Measurements from ENCODE around the gene HMOX2. TPM values are rescaled to one million over a fixed set of nuclear protein-coding genes. Genes with fewer than 3 reads are reported as not detected.

The HMOX2 gene
- polyA plus RNA-seq, 1 donor (not counting 4 experiments of a cell fraction or from before 2014, with no cell fraction given), result 167 TPM

DNA sequence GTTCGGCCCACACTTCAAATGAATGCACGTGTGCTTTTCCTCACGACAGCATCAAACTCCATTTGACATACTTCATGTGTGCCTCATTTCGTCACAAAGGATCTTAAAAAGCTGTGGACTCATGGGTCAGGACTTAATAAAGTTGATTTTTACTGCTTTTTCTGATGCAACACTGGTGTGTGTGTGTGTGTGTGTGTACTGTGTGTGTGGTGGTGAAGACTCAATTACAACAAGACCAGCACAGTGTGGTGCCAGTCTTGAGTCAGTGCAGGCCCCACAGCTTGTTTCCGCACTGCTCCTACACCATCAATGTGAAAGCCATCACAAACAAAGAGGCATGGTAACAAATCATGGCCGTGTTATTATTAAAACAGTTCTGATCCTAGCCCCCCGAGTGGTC lies 44.7 kb downstream of the HMOX2 start:
- no peak overlapping the region for H3K4me3 ChIP-seq (ENCODE audit: control insufficient read depth in 2 of 3, extremely low read depth in 1 of 3, insufficient read depth in 2 of 3, low read depth in 1 of 3, low read length in 3 of 3)
- H3K27ac ChIP-seq (ENCODE audit: control insufficient read depth, insufficient read depth, low read length), result no peak overlapping the region
- dilution Hi-C loops (cut with MboI; ENCODE audit: extremely low pct_ligation_motif_present, low sequenced_read_pairs), result no loop called here
- no peak overlapping the region for H2AFZ ChIP-seq (ENCODE audit: control insufficient read depth, low read length)
- DNase-seq (ENCODE audit: low read depth, low spot score) (no peak), FAIRE-seq (no peak)
- H3K4me2 ChIP-seq (ENCODE audit: control insufficient read depth, extremely low read depth, insufficient read depth, low read depth, low read length), result no peak overlapping the region
- no peaks in the 10 kb centered on the region for H3K4me1 ChIP-seq (ENCODE audit: control insufficient read depth, extremely low read depth, insufficient read depth, low read length)
- peaks cover 72% of the 10 kb centered on the region for H3K79me2 ChIP-seq (ENCODE audit: control insufficient read depth, insufficient read depth, low read length)
- peaks cover 14% of the 10 kb centered on the region for H4K20me1 ChIP-seq (ENCODE audit: control insufficient read depth, extremely low read depth, insufficient read depth, low read length)
- H3K36me3 ChIP-seq (ENCODE audit: control insufficient read depth in 2 of 2, extremely low read depth in 1 of 2, insufficient read depth in 2 of 2, low read length in 2 of 2), result peaks cover 0 to 18% of the 10 kb centered on the region in 2 experiments
- no peak overlapping the region for H3K9ac ChIP-seq (ENCODE audit: control insufficient read depth, extremely low read depth, insufficient read depth, low read length)
- no peaks in the 10 kb centered on the region for H3K27me3 ChIP-seq (ENCODE audit: control insufficient read depth, extremely low read depth, insufficient read depth, low read length)
- H3K9me1 ChIP-seq (ENCODE audit: control insufficient read depth, extremely low read depth, insufficient read depth, low read length), result no peaks in the 10 kb centered on the region
- TF ChIP-seq CTCF (optimal IDR thresholded peaks at IDR 0.05 in 1 of 3, IDR thresholded peaks at IDR 0.05 in 1 of 3, conservative IDR thresholded peaks at IDR 0.05 in 1 of 3; ENCODE audit: extremely low read depth in 1 of 3, insufficient read depth in 2 of 3, low read length in 3 of 3) (no peak), EZH2 (IDR thresholded peaks at IDR 0.05; ENCODE audit: low read length) (no peak)
- no peaks in the 10 kb centered on the region for H3K9me3 ChIP-seq (ENCODE audit: control insufficient read depth, low read depth, low read length)

DNA sequence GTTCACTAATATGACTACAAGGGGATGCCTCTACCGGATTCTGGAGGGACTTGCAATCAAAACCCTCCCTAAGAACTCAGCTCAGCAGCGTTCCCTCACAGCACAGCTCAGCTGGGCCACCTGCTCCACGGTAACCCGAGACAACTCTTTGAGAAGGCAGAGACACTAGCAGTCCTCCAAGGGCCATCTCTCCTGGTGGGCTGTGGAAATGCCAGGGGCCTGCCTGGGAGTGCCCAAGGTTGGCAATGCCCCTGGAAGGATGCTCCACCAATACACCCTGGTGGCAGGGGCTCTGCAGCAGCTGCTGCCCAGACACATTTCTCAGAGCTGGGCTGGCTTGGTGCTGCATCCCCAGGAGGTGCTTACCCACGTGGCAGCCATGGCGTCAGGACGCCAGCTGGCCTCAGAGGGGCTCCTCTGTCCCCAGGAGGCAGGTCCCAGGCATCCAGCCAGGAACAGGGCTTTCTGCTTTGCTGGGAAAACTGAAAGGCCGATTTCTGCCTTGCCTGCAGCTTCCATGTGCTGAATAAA lies 45.9 kb downstream of the HMOX2 start:
- no peak overlapping the region for H2AFZ ChIP-seq (ENCODE audit: control insufficient read depth, low read length)
- no peaks in the 10 kb centered on the region for H3K9me1 ChIP-seq (ENCODE audit: control insufficient read depth, extremely low read depth, insufficient read depth, low read length)
- no peak overlapping the region for H3K27ac ChIP-seq (ENCODE audit: control insufficient read depth, insufficient read depth, low read length)
- no peak overlapping the region for H3K4me2 ChIP-seq (ENCODE audit: control insufficient read depth, extremely low read depth, insufficient read depth, low read depth, low read length)
- H3K27me3 ChIP-seq (ENCODE audit: control insufficient read depth, extremely low read depth, insufficient read depth, low read length), result no peaks in the 10 kb centered on the region
- H3K9me3 ChIP-seq (ENCODE audit: control insufficient read depth, low read depth, low read length), result no peaks in the 10 kb centered on the region
- no peak overlapping the region for H3K9ac ChIP-seq (ENCODE audit: control insufficient read depth, extremely low read depth, insufficient read depth, low read length)
- H3K4me3 ChIP-seq (ENCODE audit: control insufficient read depth in 2 of 3, extremely low read depth in 1 of 3, insufficient read depth in 2 of 3, low read depth in 1 of 3, low read length in 3 of 3), result no peak overlapping the region
- peaks cover 14% of the 10 kb centered on the region for H4K20me1 ChIP-seq (ENCODE audit: control insufficient read depth, extremely low read depth, insufficient read depth, low read length)
- DNase-seq (ENCODE audit: low read depth, low spot score), result no peak
- H3K36me3 ChIP-seq (ENCODE audit: control insufficient read depth in 2 of 2, extremely low read depth in 1 of 2, insufficient read depth in 2 of 2, low read length in 2 of 2), result peaks cover 0 to 18% of the 10 kb centered on the region in 2 experiments
- no peaks in the 10 kb centered on the region for H3K4me1 ChIP-seq (ENCODE audit: control insufficient read depth, extremely low read depth, insufficient read depth, low read length)
- H3K79me2 ChIP-seq (ENCODE audit: control insufficient read depth, insufficient read depth, low read length), result peaks cover 69% of the 10 kb centered on the region
- TF ChIP-seq EZH2 (IDR thresholded peaks at IDR 0.05; ENCODE audit: low read length) (no peak), CTCF (optimal IDR thresholded peaks at IDR 0.05 in 1 of 3, IDR thresholded peaks at IDR 0.05 in 1 of 3, conservative IDR thresholded peaks at IDR 0.05 in 1 of 3; ENCODE audit: extremely low read depth in 1 of 3, insufficient read depth in 2 of 3, low read length in 3 of 3) (no peak)
- dilution Hi-C loops (cut with MboI; ENCODE audit: extremely low pct_ligation_motif_present, low sequenced_read_pairs), result no loop called here
- no peak for FAIRE-seq
